ENCODE data around the gene CPNE8. TPM values are rescaled to one million over a fixed set of nuclear protein-coding genes. Genes with fewer than 3 reads are reported as not detected.

The CPNE8 gene
- total RNA-seq, 1 donor from 2014 or later: 10.8 TPM

- Mint-ChIP-seq H3K27me3 (ENCODE audit: unreplicated experiment) (no peaks in the 10 kb centered on the region), H3K4me1 (ENCODE audit: unreplicated experiment) (no peaks in the 10 kb centered on the region), H3K36me3 (ENCODE audit: low read depth, unreplicated experiment) (no peaks in the 10 kb centered on the region), H3K27ac (ENCODE audit: unreplicated experiment) (no peak overlapping the region), H3K4me3 (ENCODE audit: unreplicated experiment) (no peak overlapping the region), H3K9me3 (ENCODE audit: unreplicated experiment) (no peaks in the 10 kb centered on the region)
- peak; percentile 81 for TF ChIP-seq CTCF (IDR thresholded peaks at IDR 0.05; ENCODE audit: unreplicated experiment)
- peak; percentile 60 for DNase-seq (ENCODE audit: low spot score)
These were observed 15.8 kb upstream of the CPNE8 start for GRCh38 chr12:38921025-38921677.

- no peaks in the 10 kb centered on the region for H3K9me3 Mint-ChIP-seq (ENCODE audit: unreplicated experiment)
- H3K4me1 Mint-ChIP-seq (ENCODE audit: unreplicated experiment): peaks cover 3% of the 10 kb centered on the region
- H3K4me3 Mint-ChIP-seq (ENCODE audit: unreplicated experiment): no peak overlapping the region
- no peak for TF ChIP-seq CTCF (IDR thresholded peaks at IDR 0.05; ENCODE audit: unreplicated experiment)
- H3K36me3 Mint-ChIP-seq (ENCODE audit: low read depth, unreplicated experiment): no peaks in the 10 kb centered on the region
- no peak for DNase-seq (ENCODE audit: low spot score)
- H3K27ac Mint-ChIP-seq (ENCODE audit: unreplicated experiment): no peak overlapping the region
- H3K27me3 Mint-ChIP-seq (ENCODE audit: unreplicated experiment): no peaks in the 10 kb centered on the region
These were observed 13.8 kb upstream of the CPNE8 start for GRCh38 chr12:38919191-38919590.

GRCh38 chr12:38915429-38916182 is 10.2 kb upstream of the CPNE8 start:
- no peaks in the 10 kb centered on the region for H3K9me3 Mint-ChIP-seq (ENCODE audit: unreplicated experiment)
- no peak overlapping the region for H3K27ac Mint-ChIP-seq (ENCODE audit: unreplicated experiment)
- H3K27me3 Mint-ChIP-seq (ENCODE audit: unreplicated experiment): peaks cover 3% of the 10 kb centered on the region
- TF ChIP-seq CTCF (IDR thresholded peaks at IDR 0.05; ENCODE audit: unreplicated experiment): no peak
- peaks cover 3% of the 10 kb centered on the region for H3K4me1 Mint-ChIP-seq (ENCODE audit: unreplicated experiment)
- DNase-seq (ENCODE audit: low spot score): no peak
- H3K4me3 Mint-ChIP-seq (ENCODE audit: unreplicated experiment): no peak overlapping the region
- H3K36me3 Mint-ChIP-seq (ENCODE audit: low read depth, unreplicated experiment): no peaks in the 10 kb centered on the region

- no peaks in the 10 kb centered on the region for H3K36me3 Mint-ChIP-seq (ENCODE audit: low read depth, unreplicated experiment)
- TF ChIP-seq CTCF (IDR thresholded peaks at IDR 0.05; ENCODE audit: unreplicated experiment): no peak
- no peak overlapping the region for H3K27ac Mint-ChIP-seq (ENCODE audit: unreplicated experiment)
- peaks cover 7% of the 10 kb centered on the region for H3K4me1 Mint-ChIP-seq (ENCODE audit: unreplicated experiment)
- H3K9me3 Mint-ChIP-seq (ENCODE audit: unreplicated experiment): peaks cover under 1% of the 10 kb centered on the region
- no peak for DNase-seq (ENCODE audit: low spot score)
- H3K4me3 Mint-ChIP-seq (ENCODE audit: unreplicated experiment): no peak overlapping the region
- peaks cover 4% of the 10 kb centered on the region for H3K27me3 Mint-ChIP-seq (ENCODE audit: unreplicated experiment)
These were observed 6.7 kb upstream of the CPNE8 start for GRCh38 chr12:38912116-38912515.

GRCh38 chr12:38911611-38912010 is 6.2 kb upstream of the CPNE8 start:
- H3K27ac Mint-ChIP-seq (ENCODE audit: unreplicated experiment): no peak overlapping the region
- DNase-seq (ENCODE audit: low spot score): no peak
- H3K4me3 Mint-ChIP-seq (ENCODE audit: unreplicated experiment): no peak overlapping the region
- peaks cover 9% of the 10 kb centered on the region for H3K4me1 Mint-ChIP-seq (ENCODE audit: unreplicated experiment)
- peaks cover 3% of the 10 kb centered on the region for H3K9me3 Mint-ChIP-seq (ENCODE audit: unreplicated experiment)
- peaks cover 7% of the 10 kb centered on the region for H3K27me3 Mint-ChIP-seq (ENCODE audit: unreplicated experiment)
- H3K36me3 Mint-ChIP-seq (ENCODE audit: low read depth, unreplicated experiment): no peaks in the 10 kb centered on the region
- TF ChIP-seq CTCF (IDR thresholded peaks at IDR 0.05; ENCODE audit: unreplicated experiment): no peak

Data from endothelial cell (in vitro differentiated cells).